Stimulated activated CD8-positive, alpha-beta memory T cell treated with anti-CD3 and anti-CD28 coated beads, Interleukin-12 subunit alpha, Interleukin-12 subunit beta, amount 100 ng/mL, for 4 hours (primary cell): ENCODE data around the gene CSNK1D.
"Not testable (repeated sequence)": the region's sequence is repeated elsewhere in the genome, so short reads cannot be mapped to it uniquely, and the experiment has no call there.

Source experiments
- DNase-seq: peaks from one replicate; pipeline ENCODE4 v3.0.0-alpha.2; 2020; ENCODE audit warnings: low read depth

Gene CSNK1D

DNA sequence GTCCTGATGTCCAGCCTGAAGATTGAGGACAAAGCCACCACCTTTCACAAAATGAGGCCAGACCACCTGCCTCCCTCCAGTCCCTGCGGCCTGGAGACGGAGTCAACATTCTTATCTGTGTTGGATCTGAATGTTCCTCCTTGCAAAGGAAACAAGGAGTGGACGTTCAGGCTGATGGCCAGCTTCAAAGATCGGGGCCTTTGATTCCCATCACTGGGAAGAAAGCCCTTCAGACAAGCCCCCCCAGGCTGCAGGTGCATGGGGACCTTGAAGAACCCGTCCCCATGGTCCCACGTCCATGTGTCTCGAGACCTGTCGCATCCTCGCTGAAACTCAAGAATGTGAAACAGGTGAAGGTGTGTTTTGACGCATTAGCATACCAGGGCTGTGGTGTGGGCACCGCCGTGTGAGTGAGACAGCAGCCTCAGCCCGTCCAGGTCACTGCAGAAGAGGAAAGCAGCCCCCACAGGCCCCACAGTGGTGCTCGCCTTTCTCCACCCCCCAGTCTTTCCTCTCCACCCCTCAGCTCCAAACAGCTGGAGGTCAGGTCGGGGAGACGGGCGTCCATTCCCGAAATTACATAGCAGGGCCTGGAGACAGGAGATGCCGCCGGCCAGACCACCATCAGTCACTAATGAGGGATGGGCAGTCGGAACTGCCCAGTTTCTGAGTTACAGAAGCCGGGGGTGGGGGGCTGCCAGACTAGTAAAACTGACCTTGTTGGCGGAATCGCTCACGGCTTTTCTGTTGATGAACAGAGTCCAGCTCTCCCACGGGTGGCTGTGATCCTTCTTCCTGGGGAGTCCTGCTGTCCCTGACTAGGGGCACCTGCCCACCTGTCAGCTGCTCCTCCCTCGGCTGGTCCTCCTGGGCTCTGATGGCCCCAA, 877 bp upstream of the CSNK1D start:
- DNase-seq, result no peak

DNA sequence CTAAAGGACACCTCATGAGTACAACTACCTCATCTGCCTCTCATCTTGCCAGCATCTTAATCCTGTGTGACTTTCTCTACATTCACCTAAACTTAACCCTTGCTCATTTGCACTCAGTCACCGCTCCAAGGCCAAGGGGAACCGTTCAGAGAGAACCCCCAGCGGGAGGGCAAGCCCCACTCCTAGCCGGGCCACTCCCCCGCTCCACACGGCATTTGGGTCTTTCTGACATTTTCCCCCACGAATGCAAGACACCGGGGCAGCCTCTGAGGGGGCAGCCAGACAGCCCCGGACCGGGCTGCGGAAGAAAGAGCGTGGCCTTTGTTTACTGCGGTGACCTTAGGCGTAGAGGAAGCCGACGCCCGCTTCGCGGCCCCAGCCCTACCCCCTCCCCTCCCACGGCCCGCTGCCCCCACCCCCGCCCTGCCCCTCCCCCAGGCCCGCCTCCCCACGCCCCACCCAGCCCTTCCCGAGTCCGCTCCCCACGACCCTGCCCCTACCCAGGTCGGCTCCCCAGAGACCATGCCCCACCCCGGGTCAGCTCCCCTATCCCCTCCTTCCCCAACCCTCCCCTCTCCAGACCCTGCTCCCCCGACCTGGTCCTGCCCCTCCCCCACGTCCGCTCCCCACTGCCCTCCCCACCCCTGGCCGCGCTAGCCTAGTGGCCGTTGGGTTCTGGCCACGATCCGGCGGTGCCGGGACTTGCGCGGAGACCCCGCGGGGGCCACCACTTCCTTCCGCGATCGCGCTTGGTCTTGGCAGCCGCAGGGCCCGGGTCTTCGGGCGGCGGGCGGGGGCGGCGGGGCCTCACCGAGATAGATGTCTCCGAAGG, 789 bp downstream of the CSNK1D start:
- DNase-seq, result peak; percentile 31

DNA sequence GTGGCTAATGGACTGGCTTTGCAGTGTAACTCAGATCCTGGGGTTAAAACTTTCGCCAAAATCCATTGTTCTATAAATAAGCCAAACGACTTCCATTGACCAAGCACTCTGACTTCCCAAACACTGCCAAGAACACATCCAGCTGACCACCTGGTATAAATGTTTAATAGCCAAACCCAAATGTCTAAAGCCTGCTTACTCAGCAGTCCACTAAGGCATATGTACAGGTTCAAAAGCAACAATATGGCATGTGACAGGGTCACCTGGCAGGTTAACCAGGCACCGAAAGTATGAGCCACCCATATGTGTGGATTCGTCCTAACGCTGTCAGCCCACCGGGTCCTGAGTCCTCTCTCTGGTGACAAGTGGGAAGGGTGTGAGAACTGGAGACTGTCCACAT, 2.1 kb downstream of the CSNK1D start:
- no peak for DNase-seq

DNA sequence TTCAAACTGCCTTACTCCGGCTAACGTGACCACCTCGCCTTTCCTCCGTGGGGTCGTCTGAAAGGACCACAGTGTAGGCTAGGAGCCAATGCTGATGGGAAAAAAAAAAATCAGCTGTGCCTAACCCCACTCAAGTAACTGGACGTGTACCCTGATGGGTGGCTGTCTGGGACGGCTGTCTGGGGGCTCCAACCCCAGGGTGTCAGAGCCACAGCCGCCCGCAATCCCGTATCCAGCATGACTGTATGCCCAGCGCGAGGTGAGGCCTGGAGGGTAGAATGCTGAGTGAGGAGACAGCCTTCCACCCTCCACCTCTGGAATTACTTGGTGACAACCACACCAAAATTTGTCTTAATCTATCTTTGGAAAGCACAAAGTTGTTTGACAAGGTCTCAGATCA, 2.8 kb downstream of the CSNK1D start:
- no peak for DNase-seq

DNA sequence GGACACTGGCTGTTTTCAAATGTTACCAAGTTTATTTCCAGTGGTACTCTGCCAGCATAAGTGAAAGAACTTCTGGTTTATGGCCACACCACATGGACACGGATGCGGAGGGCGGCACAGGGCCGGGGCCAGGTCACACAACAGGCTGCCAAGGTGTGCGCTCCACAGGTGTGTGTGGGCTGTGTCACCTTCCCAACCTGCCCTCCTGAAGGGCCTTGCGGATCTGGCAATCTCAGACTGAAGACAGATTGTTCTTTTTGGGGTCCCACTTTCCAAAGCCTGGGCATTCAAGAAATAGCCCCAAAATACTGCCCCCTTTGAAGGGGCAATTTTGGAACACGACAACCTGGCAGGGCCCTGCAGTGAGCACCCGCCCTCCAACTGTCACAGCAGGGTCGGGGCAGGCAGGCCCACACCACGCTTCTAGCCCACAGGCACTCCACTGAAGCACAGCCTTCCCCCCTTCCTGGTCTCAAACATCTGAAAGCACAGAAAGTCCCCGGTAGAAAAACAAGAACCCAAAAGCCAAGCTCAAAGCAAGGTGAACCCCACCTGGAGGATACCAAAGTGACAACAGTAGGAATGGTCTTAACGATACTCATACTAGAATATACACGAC, 3.5 kb downstream of the CSNK1D start:
- no peak for DNase-seq

- DNase-seq, result no peak
Measured at GRCh38 chr17:82269138-82269881, 4.2 kb downstream of the CSNK1D start.

GRCh38 chr17:82267575-82268379, 5.7 kb downstream of the CSNK1D start:
- DNase-seq, result peak; percentile 31

DNA sequence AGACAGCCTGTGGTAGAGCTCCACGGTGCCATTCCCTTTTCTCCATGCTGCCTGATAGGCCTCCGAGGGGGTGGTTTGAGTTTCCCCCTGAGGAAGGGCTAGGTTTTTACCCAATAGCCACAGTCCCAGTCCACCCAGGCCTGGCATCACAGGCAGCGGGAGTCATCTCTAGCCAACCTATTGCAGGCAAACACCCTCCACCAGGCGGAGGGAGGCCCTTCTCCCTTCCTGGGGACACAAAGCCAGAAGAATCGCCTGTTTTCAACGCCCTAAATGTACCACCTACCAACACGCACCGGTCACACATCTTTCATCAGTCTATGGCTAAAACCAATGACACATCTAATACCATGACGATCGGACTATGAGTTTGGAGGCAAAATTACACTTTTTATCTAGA, 7.4 kb downstream of the CSNK1D start:
- no peak for DNase-seq

GRCh38 chr17:82263641-82264040, 9.9 kb downstream of the CSNK1D start:
- DNase-seq, result no peak

DNA sequence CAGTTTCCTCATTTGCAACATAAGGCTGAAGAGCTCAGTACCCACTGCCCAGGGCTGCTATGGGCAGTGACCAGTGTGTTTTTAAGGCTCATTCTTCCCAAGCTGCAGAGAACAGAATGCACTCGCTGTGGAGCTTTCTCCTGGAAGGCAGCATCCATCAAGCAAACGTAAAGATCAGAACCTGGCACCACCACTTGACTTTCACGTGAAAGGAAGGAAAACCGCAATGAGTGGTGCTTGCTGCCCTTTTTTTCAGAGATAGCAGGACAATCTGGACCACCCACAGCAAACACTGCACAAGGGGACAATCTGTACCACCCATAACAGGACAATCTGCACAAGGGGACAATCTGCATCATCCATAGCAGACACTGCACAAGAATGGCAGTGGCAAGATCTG, 11.2 kb downstream of the CSNK1D start:
- no peak for DNase-seq

- not testable (repeated sequence) for DNase-seq
Measured at GRCh38 chr17:82259972-82260961, 13.2 kb downstream of the CSNK1D start.

- no peak for DNase-seq
Measured at GRCh38 chr17:82258555-82258954, 14.9 kb downstream of the CSNK1D start.

GRCh38 chr17:82257473-82257872, 16.0 kb downstream of the CSNK1D start:
- DNase-seq, result peak; percentile 61

GRCh38 chr17:82256242-82256885, 17.1 kb downstream of the CSNK1D start:
- no peak for DNase-seq

GRCh38 chr17:82255402-82255972, 18.0 kb downstream of the CSNK1D start:
- no peak for DNase-seq

DNA sequence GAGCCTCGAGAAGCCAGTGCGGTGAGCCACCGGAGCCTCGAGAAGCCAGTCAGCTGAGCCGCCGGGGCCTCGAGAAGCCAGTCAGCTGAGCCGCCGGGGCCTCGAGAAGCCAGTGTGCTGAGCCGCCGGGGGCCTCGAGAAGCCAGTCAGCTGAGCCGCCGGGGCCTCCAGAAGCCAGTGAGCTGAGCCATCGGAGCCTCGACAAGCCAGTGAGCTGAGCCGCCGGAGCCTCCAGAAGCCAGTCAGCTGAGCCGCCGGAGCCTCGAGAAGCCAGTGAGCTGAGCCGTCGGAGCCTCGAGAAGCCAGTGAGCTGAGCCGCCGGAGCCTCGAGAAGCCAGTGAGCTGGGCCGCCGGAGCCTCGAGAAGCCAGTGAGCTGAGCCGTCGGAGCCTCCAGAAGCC, 18.8 kb downstream of the CSNK1D start:
- DNase-seq, result not testable (repeated sequence)

- DNase-seq, result not testable (repeated sequence)
Measured at GRCh38 chr17:82254096-82254495, 19.4 kb downstream of the CSNK1D start.

- DNase-seq, result no peak
Measured at GRCh38 chr17:82253179-82253544, 20.3 kb downstream of the CSNK1D start.
